Activated CD4-positive, alpha-beta memory T cell treated with anti-CD3 and anti-CD28 coated beads, Interleukin-2, amount 10 ng/mL, durations not matched to agents 7 days and 5 days (primary cell): ENCODE data around the gene KNL1. TPM values are rescaled to one million over a fixed set of nuclear protein-coding genes. Genes with fewer than 3 reads are reported as not detected.
A peak's percentile ranks its signal among the peaks of the same experiment; 100 is the strongest.

Source experiments
- CTCF ChIA-PET: fragments of 350-600 bp; sonication (Branson Sonifier 250); formaldehyde crosslinking; loops from one replicate; lab custom pipeline; 2021; ENCODE audit warnings: antibody characterized with exemption, inconsistent platforms; lab: Charles Lee
- POLR2A ChIA-PET: fragments of 350-600 bp; sonication (Branson Sonifier 250); formaldehyde crosslinking; loops from one replicate; lab custom pipeline; 2021; ENCODE audit warnings: antibody characterized with exemption; lab: Charles Lee
- DNase-seq: peaks from one replicate; pipeline ENCODE4 v3.0.0-alpha.2; 2020
- H3K27ac Mint-ChIP-seq: one replicate; pipeline ENCODE4 v1.8.0; 2021; ENCODE audit warnings: mild to moderate bottlenecking, mixed read lengths
- H3K27me3 Mint-ChIP-seq: one replicate; pipeline ENCODE4 v1.8.0; 2021; ENCODE audit warnings: mixed read lengths
- H3K36me3 Mint-ChIP-seq: one replicate; pipeline ENCODE4 v1.8.0; 2021; ENCODE audit warnings: low read depth, mixed read lengths
- H3K4me1 Mint-ChIP-seq: one replicate; pipeline ENCODE4 v1.8.0; 2021; ENCODE audit warnings: mixed read lengths
- H3K4me3 Mint-ChIP-seq: one replicate; pipeline ENCODE4 v1.8.0; 2021; ENCODE audit warnings: mild to moderate bottlenecking, mixed read lengths
- H3K9me3 Mint-ChIP-seq: one replicate; pipeline ENCODE4 v1.8.0; 2021; ENCODE audit warnings: mixed read lengths
- total RNA-seq, 2 experiments: library from RNA; stranded (reverse); gene quantifications; one replicate each; pipeline ENCODE4 v1.2.3, GENCODE V29; 2021

The KNL1 gene
- total RNA-seq, 2 experiments from 2014 or later, result 54.2 to 54.7 TPM

- DNase-seq, result no peak
- Mint-ChIP-seq H3K27me3 (peaks cover under 1% of the 10 kb centered on the region), H3K4me3 (no peak overlapping the region), H3K36me3 (no peaks in the 10 kb centered on the region), H3K9me3 (no peaks in the 10 kb centered on the region), H3K27ac (no peak overlapping the region), H3K4me1 (peaks cover 2% of the 10 kb centered on the region)
- CTCF ChIA-PET, result no interaction called here
- POLR2A ChIA-PET, result interaction anchor here (2.5 kb wide), 1 partner anchor 9 kb away, joined by 14 read pairs; the partner anchor contains the start of gene RAD51
Measured at GRCh38 chr15:40685376-40685775, 91.3 kb downstream of the KNL1 start.

GRCh38 chr15:40688932-40689799 lies 95.1 kb downstream of the KNL1 start:
- Mint-ChIP-seq H3K27me3 (no peaks in the 10 kb centered on the region), H3K36me3 (peaks cover 7% of the 10 kb centered on the region), H3K9me3 (no peaks in the 10 kb centered on the region), H3K27ac (no peak overlapping the region), H3K4me3 (no peak overlapping the region), H3K4me1 (peaks cover 12% of the 10 kb centered on the region)
- ChIA-PET CTCF (no interaction called here), POLR2A (no interaction called here)
- DNase-seq, result no peak

- no peak for DNase-seq
- CTCF ChIA-PET, result no interaction called here
- Mint-ChIP-seq H3K36me3 (peaks cover 24% of the 10 kb centered on the region), H3K9me3 (no peaks in the 10 kb centered on the region), H3K27me3 (no peaks in the 10 kb centered on the region), H3K27ac (no peak overlapping the region), H3K4me3 (no peak overlapping the region), H3K4me1 (peaks cover 26% of the 10 kb centered on the region)
- POLR2A ChIA-PET, result no interaction called here
Measured at GRCh38 chr15:40691737-40692136, 97.7 kb downstream of the KNL1 start.

GRCh38 chr15:40693904-40694687 lies 100.0 kb downstream of the KNL1 start:
- H3K9me3 Mint-ChIP-seq, result no peaks in the 10 kb centered on the region
- peaks cover 35% of the 10 kb centered on the region for H3K36me3 Mint-ChIP-seq
- no peaks in the 10 kb centered on the region for H3K27me3 Mint-ChIP-seq
- no peak for DNase-seq
- H3K27ac Mint-ChIP-seq, result peak overlapping the region; percentile 100
- CTCF ChIA-PET, result interaction anchor here (0.7 to 3.0 kb wide), 21 partner anchors 10 to 566 kb away, joined by 3 to 22 read pairs (median 4); partner anchors contain the start of genes CCDC32, CHP1, EXD1 and KNL1
- H3K4me1 Mint-ChIP-seq, result peaks cover 40% of the 10 kb centered on the region
- peak overlapping the region; percentile 99 for H3K4me3 Mint-ChIP-seq
- POLR2A ChIA-PET, result interaction anchor here (0.7 to 4.1 kb wide), 43 partner anchors 9 to 639 kb away, joined by 3 to 51 read pairs (median 6); partner anchors contain the start of genes C15orf62, CCDC32, DNAJC17 and GCHFR

GRCh38 chr15:40694688-40695468 lies 100.8 kb downstream of the KNL1 start, which contains the start of gene RAD51:
Gene RAD51, plus strand, starts transcription at chr15:40695174. Its CDS starts 3,585 bp downstream, at chr15:40698759.
- ChIA-PET CTCF (interaction anchor here (0.8 to 3.0 kb wide), 21 partner anchors 9 to 536 kb away, joined by 3 to 22 read pairs (median 4); partner anchors contain the start of genes CCDC32, CHP1, EXD1 and KNL1), POLR2A (interaction anchor here (0.7 to 4.1 kb wide), 45 partner anchors 9 to 638 kb away, joined by 3 to 51 read pairs (median 6); partner anchors contain the start of genes C15orf62, CCDC32, DNAJC17 and GCHFR)
- Mint-ChIP-seq H3K4me1 (peaks cover 46% of the 10 kb centered on the region), H3K9me3 (no peaks in the 10 kb centered on the region), H3K4me3 (peak within 1 kb of the TSS; percentile 99), H3K27ac (peak within 1 kb of the TSS; percentile 100), H3K27me3 (no peaks in the 10 kb centered on the region), H3K36me3 (peaks cover 42% of the 10 kb centered on the region)
- DNase-seq, result peak; percentile 95

- ChIA-PET CTCF (interaction anchor here (0.8 to 3.0 kb wide), 17 partner anchors 9 to 536 kb away, joined by 3 to 22 read pairs (median 4); partner anchors contain the start of genes CCDC32, CHP1, EXD1 and KNL1), POLR2A (interaction anchor here (0.9 to 4.1 kb wide), 29 partner anchors 8 to 638 kb away, joined by 3 to 51 read pairs (median 8); partner anchors contain the start of genes C15orf62, CCDC32, DNAJC17 and GCHFR)
- Mint-ChIP-seq H3K36me3 (peaks cover 46% of the 10 kb centered on the region), H3K27ac (peak overlapping the region; percentile 100), H3K4me1 (peaks cover 50% of the 10 kb centered on the region), H3K9me3 (no peaks in the 10 kb centered on the region), H3K27me3 (no peaks in the 10 kb centered on the region), H3K4me3 (peak overlapping the region; percentile 99)
- no peak for DNase-seq
Measured at GRCh38 chr15:40695469-40695890, 101.4 kb downstream of the KNL1 start.

GRCh38 chr15:40696228-40696627 lies 102.2 kb downstream of the KNL1 start:
- Mint-ChIP-seq H3K27me3 (no peaks in the 10 kb centered on the region), H3K36me3 (peaks cover 52% of the 10 kb centered on the region), H3K4me3 (peak overlapping the region; percentile 99), H3K27ac (peak overlapping the region; percentile 100), H3K9me3 (no peaks in the 10 kb centered on the region), H3K4me1 (peaks cover 50% of the 10 kb centered on the region)
- DNase-seq, result no peak
- ChIA-PET CTCF (interaction anchor here (1.1 to 3.0 kb wide), 3 partner anchors 47 to 198 kb away, joined by 3 to 22 read pairs (median 18); partner anchors contain the start of gene VPS18), POLR2A (interaction anchor here (1.9 to 4.1 kb wide), 12 partner anchors 7 to 637 kb away, joined by 4 to 51 read pairs (median 18); partner anchors contain the start of genes C15orf62, DNAJC17, GCHFR and NUSAP1)

- Mint-ChIP-seq H3K27me3 (no peaks in the 10 kb centered on the region), H3K27ac (peak overlapping the region; percentile 31), H3K4me1 (peaks cover 51% of the 10 kb centered on the region), H3K9me3 (no peaks in the 10 kb centered on the region), H3K4me3 (no peak overlapping the region), H3K36me3 (peaks cover 55% of the 10 kb centered on the region)
- ChIA-PET CTCF (interaction anchor here (0.6 to 0.7 kb wide), 2 partner anchors 19 to 131 kb away, joined by 3 read pairs; no protein-coding TSS in a partner anchor), POLR2A (no interaction called here)
- no peak for DNase-seq
Measured at GRCh38 chr15:40697916-40698315, 103.9 kb downstream of the KNL1 start.

GRCh38 chr15:40702077-40702476 lies 108.0 kb downstream of the KNL1 start:
- H3K36me3 Mint-ChIP-seq, result peaks cover 57% of the 10 kb centered on the region
- POLR2A ChIA-PET, result no interaction called here
- CTCF ChIA-PET, result interaction anchor here (0.7 to 1.6 kb wide), 4 partner anchors 42 to 615 kb away, joined by 3 to 17 read pairs (median 4); partner anchors contain the start of genes DNAJC17 and ZFYVE19
- H3K9me3 Mint-ChIP-seq, result no peaks in the 10 kb centered on the region
- H3K4me1 Mint-ChIP-seq, result peaks cover 34% of the 10 kb centered on the region
- no peaks in the 10 kb centered on the region for H3K27me3 Mint-ChIP-seq
- no peak for DNase-seq
- no peak overlapping the region for H3K4me3 Mint-ChIP-seq
- no peak overlapping the region for H3K27ac Mint-ChIP-seq

GRCh38 chr15:40706121-40706520 lies 112.1 kb downstream of the KNL1 start:
- Mint-ChIP-seq H3K4me1 (peaks cover 10% of the 10 kb centered on the region), H3K27me3 (no peaks in the 10 kb centered on the region), H3K9me3 (no peaks in the 10 kb centered on the region), H3K36me3 (peaks cover 57% of the 10 kb centered on the region), H3K4me3 (no peak overlapping the region), H3K27ac (no peak overlapping the region)
- no peak for DNase-seq
- CTCF ChIA-PET, result interaction anchor here (1.6 to 2.2 kb wide), 2 partner anchors 77 to 79 kb away, joined by 6 to 8 read pairs; no protein-coding TSS in a partner anchor
- POLR2A ChIA-PET, result interaction anchor here (4.9 kb wide), 1 partner anchor 11 kb away, joined by 34 read pairs; the partner anchor contains the start of gene RAD51
